GM08714 (cell line): ENCODE data around the gene OR1D2.
"Not testable (repeated sequence)": the region's sequence is repeated elsewhere in the genome, so short reads cannot be mapped to it uniquely, and the experiment has no call there.

ENCODE experiments used
- H3K4me3 ChIP-seq: fragments of 200-500 bp; sonication (Bioruptor generic); 2 replicates; pipeline ENCODE4 v1.5.1; 2014; ENCODE audit warnings: mild to moderate bottlenecking, low read length, inconsistent platforms
- ZNF274 ChIP-seq: IDR thresholded peaks from 2 replicates; pipeline ENCODE4 v1.6.1; 2012; ENCODE audit warnings: mild to moderate bottlenecking, low read depth, low read length

The OR1D2 gene

GRCh38 chr17:3104322-3104721 lies at the start of gene OR1D2:
Gene OR1D2 (minus strand): TSS chr17:3104422. CDS start chr17:3092996, 11,426 bp downstream.
- no peak for TF ChIP-seq ZNF274
- no peak within 1 kb of the TSS for H3K4me3 ChIP-seq

GRCh38 chr17:3137494-3137893 lies 33.3 kb upstream of the OR1D2 start:
- not testable (repeated sequence) for H3K4me3 ChIP-seq

- no peak for TF ChIP-seq ZNF274
Measured at GRCh38 chr17:3127451-3127850, 23.2 kb upstream of the OR1D2 start, which contains the start of gene OR1G1. Gene OR1G1 (minus strand): TSS chr17:3127551. CDS start chr17:3127551, 0 bp downstream.

GRCh38 chr17:3073850-3074249 lies 30.4 kb downstream of the OR1D2 start:
- not testable (repeated sequence) for H3K4me3 ChIP-seq

More at GRCh38 chr17:3127451-3127850, 23.2 kb upstream of the OR1D2 start, which contains the start of gene OR1G1:
- no peak within 1 kb of the TSS for H3K4me3 ChIP-seq

- H3K4me3 ChIP-seq = not testable (repeated sequence)
Measured at GRCh38 chr17:3065192-3065591, 39.0 kb downstream of the OR1D2 start.

GRCh38 chr17:3063507-3063906 lies 40.7 kb downstream of the OR1D2 start, which contains the start of gene OR1D5:
Gene OR1D5 (minus strand): TSS chr17:3063607. CDS start chr17:3063607, 0 bp downstream.
- not testable (repeated sequence) for H3K4me3 ChIP-seq

GRCh38 chr17:3062824-3063377 lies 41.3 kb downstream of the OR1D2 start:
- not testable (repeated sequence) for H3K4me3 ChIP-seq

GRCh38 chr17:3054868-3055267 lies 49.4 kb downstream of the OR1D2 start:
- H3K4me3 ChIP-seq = not testable (repeated sequence)

- H3K4me3 ChIP-seq = no peak overlapping the region
- no peak for TF ChIP-seq ZNF274
Measured at GRCh38 chr17:3049705-3050295, 54.4 kb downstream of the OR1D2 start.

- H3K4me3 ChIP-seq = peak overlapping the region; percentile 71
- no peak for TF ChIP-seq ZNF274
Measured at GRCh38 chr17:3048727-3049471, 55.3 kb downstream of the OR1D2 start.

- no peak for TF ChIP-seq ZNF274
- no peak overlapping the region for H3K4me3 ChIP-seq
Measured at GRCh38 chr17:3046753-3047152, 57.5 kb downstream of the OR1D2 start.

GRCh38 chr17:3043737-3044365 lies 60.4 kb downstream of the OR1D2 start:
- no peak for TF ChIP-seq ZNF274
- no peak overlapping the region for H3K4me3 ChIP-seq

GRCh38 chr17:3040882-3041281 lies 63.3 kb downstream of the OR1D2 start:
- no peak for TF ChIP-seq ZNF274
- H3K4me3 ChIP-seq = no peak overlapping the region

- no peak overlapping the region for H3K4me3 ChIP-seq
- TF ChIP-seq ZNF274 = no peak
Measured at GRCh38 chr17:3039736-3040135, 64.5 kb downstream of the OR1D2 start.

- TF ChIP-seq ZNF274 = no peak
Measured at GRCh38 chr17:3038941-3039340, 65.3 kb downstream of the OR1D2 start.

More at GRCh38 chr17:3038941-3039340, 65.3 kb downstream of the OR1D2 start:
- H3K4me3 ChIP-seq = no peak overlapping the region
